H1 (cell line): Measurements from ENCODE around the gene LYPD6. TPM values are rescaled to one million over a fixed set of nuclear protein-coding genes. Genes with fewer than 3 reads are reported as not detected.

Source experiments
- CTCF ChIA-PET: fragments of 300-600 bp; sonication (Branson Sonifier 250); formaldehyde crosslinking; loops from one replicate; lab custom pipeline; 2021; ENCODE audit not compliant: partially characterized antibody; lab: Charles Lee
- POLR2A ChIA-PET: fragments of 300-600 bp; sonication (Branson Sonifier 250); formaldehyde crosslinking; loops from one replicate; lab custom pipeline; 2021; ENCODE audit warnings: inconsistent platforms; ENCODE audit not compliant: partially characterized antibody; lab: Charles Lee
- DNase-seq, 2 experiments: peaks; one replicate each; pipeline versions ENCODE4 v3.0.0 to v3.0.0-alpha.2; 2010 to 2022; ENCODE audit warnings: low spot score in 2 of 2, low read depth in 1 of 2, mixed read lengths in 1 of 2
- FAIRE-seq: peaks from 2 replicates; lab custom pipeline; 2011; peaks lifted over from hg19 to GRCh38; lab: Jason Lieb, UNC
- H2AFZ ChIP-seq: 2 replicates; pipeline ENCODE4 v1.8.1; 2012; ENCODE audit warnings: low read length, inconsistent platforms
- H2AK5ac ChIP-seq: 2 replicates; pipeline ENCODE4 v1.6.1; 2013; ENCODE audit warnings: low read depth, low read length
- H2BK120ac ChIP-seq: replicated peaks from 2 replicates; pipeline ENCODE3; 2013; ENCODE audit warnings: low read depth, low read length, inconsistent platforms
- H2BK12ac ChIP-seq: 2 replicates; pipeline ENCODE4 v1.6.1; 2013; ENCODE audit warnings: low read depth, low read length
- H2BK15ac ChIP-seq: 2 replicates; pipeline ENCODE4 v1.6.1; 2013; ENCODE audit warnings: low read length
- H2BK20ac ChIP-seq: 2 replicates; pipeline ENCODE4 v1.6.1; 2013; ENCODE audit warnings: low read length
- H2BK5ac ChIP-seq: 2 replicates; pipeline ENCODE4 v1.6.1; 2013; ENCODE audit warnings: low read depth, low read length
- H3K14ac ChIP-seq: 2 replicates; pipeline ENCODE4 v1.6.1; 2013; ENCODE audit warnings: inconsistent platforms; ENCODE audit not compliant: insufficient read length
- H3K18ac ChIP-seq: 2 replicates; pipeline ENCODE4 v1.6.1; 2013; ENCODE audit warnings: low read length; ENCODE audit errors: extremely low read depth
- H3K23ac ChIP-seq: 2 replicates; pipeline ENCODE4 v1.6.1; 2013; ENCODE audit warnings: inconsistent platforms; ENCODE audit not compliant: insufficient read length
- H3K23me2 ChIP-seq: 2 replicates; pipeline ENCODE4 v1.6.1; 2013; ENCODE audit warnings: low read depth, low read length
- H3K27ac ChIP-seq: 2 replicates; pipeline ENCODE4 v1.6.1; 2011; ENCODE audit warnings: low read depth, low read length, inconsistent platforms
- H3K27me3 ChIP-seq, 4 experiments: replicated peaks in 1 of 4; 1 replicate in 1 of 4; 2 replicates in 3 of 4; pipeline versions ENCODE4 v1.6.1 to v1.8.1; 2011 to 2013; ENCODE audit warnings: low read length in 3 of 4, mild to moderate bottlenecking in 3 of 4, inconsistent platforms in 2 of 4, mixed read lengths in 2 of 4, moderate library complexity in 1 of 4; ENCODE audit not compliant: control insufficient read depth in 3 of 4, insufficient read depth in 3 of 4; ENCODE audit errors: extremely low read depth in 1 of 4
- H3K36me3 ChIP-seq, 4 experiments: 2 replicates each; pipeline versions ENCODE4 v1.6.1 to v1.8.1; 2011 to 2013; ENCODE audit warnings: mild to moderate bottlenecking in 4 of 4, low read length in 3 of 4, moderate library complexity in 2 of 4, control low read depth in 1 of 4, inconsistent platforms in 1 of 4; ENCODE audit not compliant: insufficient read depth in 4 of 4, control insufficient read depth in 2 of 4
- H3K4ac ChIP-seq: replicated peaks from 2 replicates; pipeline ENCODE3; 2013; ENCODE audit warnings: low read length, low read depth, mixed read lengths, inconsistent platforms; ENCODE audit not compliant: insufficient read length
- H3K4me1 ChIP-seq, 4 experiments: replicated peaks in 1 of 4; 1 replicate in 1 of 4; 2 replicates in 3 of 4; pipeline versions ENCODE4 v1.6.1 to v1.8.1; 2011 to 2013; ENCODE audit warnings: low read length in 3 of 4, inconsistent platforms in 2 of 4, mixed read lengths in 1 of 4; ENCODE audit not compliant: insufficient read depth in 4 of 4, control insufficient read depth in 3 of 4
- H3K4me2 ChIP-seq, 2 experiments: 2 replicates each; pipeline versions ENCODE4 v1.6.1 to v1.8.1; 2011 to 2013; ENCODE audit warnings: low read depth in 2 of 2, low read length in 2 of 2, control low read depth in 1 of 2, inconsistent platforms in 1 of 2, mild to moderate bottlenecking in 1 of 2; ENCODE audit not compliant: insufficient read depth in 1 of 2
- H3K4me3 ChIP-seq, 4 experiments: fragments of 200-600, 300-600 bp in 1 of 4; sonication (generic), shearing (Covaris generic), sonication (Bioruptor Twin) in 1 of 4; 2 replicates each; pipeline versions ENCODE4 v1.5.1 to v1.8.1; 2011 to 2016; ENCODE audit warnings: low read length in 4 of 4, low read depth in 3 of 4, control low read depth in 2 of 4, inconsistent platforms in 2 of 4, mild to moderate bottlenecking in 2 of 4, mixed read lengths in 1 of 4, moderate library complexity in 1 of 4; ENCODE audit not compliant: insufficient read depth in 2 of 4; ENCODE audit errors: extremely low read depth in 1 of 4
- H3K56ac ChIP-seq: replicated peaks from 2 replicates; pipeline ENCODE3; 2013; ENCODE audit warnings: low read depth, mild to moderate bottlenecking, mixed read lengths, low read length, inconsistent platforms; ENCODE audit not compliant: insufficient read length
- H3K79me1 ChIP-seq: 2 replicates; pipeline ENCODE4 v1.6.1; 2013; ENCODE audit warnings: low read depth, low read length, control low read depth
- H3K79me2 ChIP-seq, 2 experiments: 2 replicates each; pipeline versions ENCODE4 v1.6.1 to v1.8.1; 2012 to 2013; ENCODE audit warnings: low read length in 2 of 2, mild to moderate bottlenecking in 2 of 2, inconsistent platforms in 1 of 2; ENCODE audit not compliant: insufficient read depth in 2 of 2, control insufficient read depth in 1 of 2
- H3K9ac ChIP-seq, 4 experiments: replicated peaks in 1 of 4; 1 replicate in 1 of 4; 2 replicates in 3 of 4; pipeline versions ENCODE4 v1.6.1 to v1.8.1; 2011 to 2013; ENCODE audit warnings: low read depth in 3 of 4, low read length in 3 of 4, control low read depth in 2 of 4, mild to moderate bottlenecking in 2 of 4, moderate library complexity in 2 of 4, inconsistent platforms in 1 of 4; ENCODE audit errors: extremely low read depth in 1 of 4
- H3K9me3 ChIP-seq, 2 experiments: 2 replicates each; pipeline versions ENCODE4 v1.6.1 to v1.8.1; 2012 to 2013; ENCODE audit warnings: mild to moderate bottlenecking in 2 of 2, moderate library complexity in 2 of 2, control low read depth in 1 of 2, inconsistent platforms in 1 of 2, low read depth in 1 of 2, low read length in 1 of 2, mixed read lengths in 1 of 2; ENCODE audit not compliant: insufficient read depth in 2 of 2
- H4K20me1 ChIP-seq, 2 experiments: replicated peaks in 1 of 2; 2 replicates each; pipeline versions ENCODE3 to v1.8.1; 2011 to 2013; ENCODE audit warnings: inconsistent platforms in 2 of 2, low read length in 2 of 2, mild to moderate bottlenecking in 1 of 2; ENCODE audit not compliant: insufficient read depth in 2 of 2, control insufficient read depth in 1 of 2
- H4K5ac ChIP-seq: 2 replicates; pipeline ENCODE4 v1.6.1; 2013; ENCODE audit warnings: low read length, low read depth, mixed read lengths, inconsistent platforms; ENCODE audit not compliant: insufficient read length
- H4K8ac ChIP-seq: 2 replicates; pipeline ENCODE4 v1.8.0; 2013; ENCODE audit warnings: mild to moderate bottlenecking, moderate library complexity, low read length, inconsistent platforms; ENCODE audit not compliant: insufficient read depth; ENCODE audit errors: extremely low read depth
- H4K91ac ChIP-seq: replicated peaks from 2 replicates; pipeline ENCODE3; 2013; ENCODE audit warnings: low read length, mixed read lengths, inconsistent platforms; ENCODE audit not compliant: insufficient read length
- WGBS, 2 experiments: shearing (Covaris generic) in 1 of 2; methylation state at CpG; one replicate each; pipeline versions ENCODE4 v1.1.6 to v1.1.7; 2013 to 2015; ENCODE audit warnings: low lambda C conversion rate in 2 of 2, mixed read lengths in 2 of 2, inconsistent platforms in 1 of 2, low coverage in 1 of 2, missing lambda C conversion rate in 1 of 2; ENCODE audit not compliant: insufficient replicate concordance in 2 of 2, insufficient coverage in 1 of 2, insufficient read length in 1 of 2; ENCODE audit errors: extremely low coverage in 1 of 2, missing lambda C conversion rate in 1 of 2; 5-methylcytosine and 5-hydroxymethylcytosine counted together
- polyA plus RNA-seq, 7 experiments: library from polyadenylated mRNA; depleted of rRNA in 3 of 7; stranded (reverse) in 5 of 7; unstranded in 2 of 7; fragments of >200 nt in 5 of 7; fragments of 200-250 nt in 2 of 7; gene quantifications; 1 replicate in 5 of 7; 2 replicates in 1 of 7; 4 replicates in 1 of 7; pipeline versions ENCODE4 v1.2.1 to v1.2.3, GENCODE V29; 2011 to 2013; ENCODE audit warnings: missing spikeins in 2 of 7, mixed read lengths in 2 of 7
- total RNA-seq: library from RNA; stranded (reverse); fragmentation: NEBNext Ultra II Directional; extraction: Animal tissue kit (Norgen Biotek cat#: 25700); gene quantifications from 2 replicates; pipeline ENCODE4 v1.2.1, GENCODE V29; 2021

LYPD6 gene
- total and polyA plus RNA-seq, 2 of the 8 experiments (the other 6 are each of a cell fraction or from before 2014, with no cell fraction given) = 5.6 to 8.9 TPM

GRCh38 chr2:149487189-149487588 is 156.8 kb downstream of the LYPD6 start:
- Histone ChIP-seq H4K91ac (no peak overlapping the region), H3K4me2 (no peak overlapping the region), H3K27me3 (no peaks in the 10 kb centered on the region), H3K79me1 (no peaks in the 10 kb centered on the region), H2BK5ac (no peak overlapping the region), H3K56ac (no peak overlapping the region), H3K27ac (no peak overlapping the region), H2AK5ac (no peak overlapping the region), H2BK20ac (no peak overlapping the region), H3K4ac (no peak overlapping the region), H4K5ac (no peak overlapping the region), H3K14ac (no peak overlapping the region), H3K9ac (no peak overlapping the region), H3K23me2 (no peaks in the 10 kb centered on the region), H3K23ac (no peak overlapping the region), H2AFZ (no peak overlapping the region), H2BK120ac (no peak overlapping the region), H3K18ac (no peak overlapping the region), H3K9me3 (no peaks in the 10 kb centered on the region), H3K79me2 (no peaks in the 10 kb centered on the region), H4K8ac (no peak overlapping the region), H2BK12ac (no peak overlapping the region), H3K4me1 (peaks cover 0 to 7% (median 3%) of the 10 kb centered on the region in 4 experiments; a peak in 4 of 7 replicates), H2BK15ac (no peak overlapping the region), H3K36me3 (no peaks in the 10 kb centered on the region), H3K4me3 (no peak overlapping the region), H4K20me1 (no peaks in the 10 kb centered on the region)
- 78% methylated on average over 1 of the region's 1 CpG; no CpG with 5 or more reads in 1 of the 2 experiments for WGBS, 2 experiments
- FAIRE-seq (no peak), DNase-seq (no peak)
- POLR2A ChIA-PET = no interaction called here
- CTCF ChIA-PET = interaction anchor here (0.8 kb wide), 1 partner anchor 9 kb away, joined by 3 read pairs; no protein-coding TSS in a partner anchor
